Panc1 (cell line): ENCODE data around the gene NFATC3. TPM values are rescaled to one million over a fixed set of nuclear protein-coding genes. Genes with fewer than 3 reads are reported as not detected.

Experiments used
- ATAC-seq: fragments of 200-7000 bp; cut with Tn5 transposase; 2 replicates; pipeline ENCODE4 v1.9.1; 2020; ENCODE audit warnings: mild to moderate bottlenecking, moderate library complexity
- BruUV-seq: library from RNA; stranded (reverse); fragments of 400-500 nt; replicated peaks from 2 replicates; lab custom pipeline; 2021; lab: Mats Ljungman, UMichigan
- CTCF ChIA-PET: fragments of 300-600 bp; sonication (Branson Sonifier 250); formaldehyde crosslinking; loops from one replicate; lab custom pipeline; 2022; ENCODE audit warnings: antibody characterized with exemption; lab: Charles Lee
- POLR2A ChIA-PET: fragments of 300-600 bp; sonication (Branson Sonifier 250); formaldehyde crosslinking; loops from one replicate; lab custom pipeline; 2022; ENCODE audit warnings: antibody characterized with exemption; lab: Charles Lee
- DNase-seq: peaks from one replicate; pipeline ENCODE4 v3.0.0-alpha.2; 2010; ENCODE audit warnings: low read depth, low spot score
- H3K27ac ChIP-seq: 2 replicates; pipeline ENCODE4 v1.5.1; 2011; ENCODE audit warnings: mild to moderate bottlenecking, low read length, inconsistent platforms
- H3K27me3 ChIP-seq: fragments of 200-500 bp; sonication (Bioruptor generic); 2 replicates; pipeline ENCODE4 v1.6.0; 2014; ENCODE audit warnings: low read length, inconsistent platforms; ENCODE audit not compliant: control insufficient read depth, insufficient read depth
- H3K36me3 ChIP-seq: fragments of 200-500 bp; sonication (Bioruptor generic); 2 replicates; pipeline ENCODE4 v1.5.1; 2014; ENCODE audit warnings: inconsistent platforms, mild to moderate bottlenecking, low read length, moderate library complexity; ENCODE audit not compliant: control insufficient read depth, insufficient read depth
- H3K4me1 ChIP-seq: 2 replicates; pipeline ENCODE4 v1.5.1; 2011; ENCODE audit warnings: inconsistent platforms, mild to moderate bottlenecking, low read length, moderate library complexity; ENCODE audit not compliant: control insufficient read depth, insufficient read depth
- H3K4me3 ChIP-seq, 2 experiments: 2 replicates each; pipeline ENCODE4 v1.5.1; 2011 to 2012; ENCODE audit warnings: low read depth in 2 of 2, low read length in 2 of 2, mild to moderate bottlenecking in 2 of 2, inconsistent platforms in 1 of 2, moderate library complexity in 1 of 2
- H3K9me3 ChIP-seq: fragments of 200-500 bp; sonication (Bioruptor generic); 2 replicates; pipeline ENCODE4 v1.5.1; 2014; ENCODE audit warnings: low read depth, mild to moderate bottlenecking, inconsistent platforms, low read length, moderate library complexity; ENCODE audit not compliant: control insufficient read depth, insufficient read depth
- POLR2AphosphoS5 ChIP-seq: IDR thresholded peaks from 2 replicates; pipeline ENCODE4 v1.6.1; 2012; ENCODE audit warnings: mild to moderate bottlenecking, low read depth, low read length, moderate library complexity
- SIN3A ChIP-seq: IDR thresholded peaks from 2 replicates; pipeline ENCODE4 v1.6.1; 2012; ENCODE audit warnings: low read depth, mild to moderate bottlenecking, low read length, moderate library complexity, borderline replicate concordance; ENCODE audit not compliant: insufficient read depth
- TCF7L2 ChIP-seq: IDR thresholded peaks from 2 replicates; pipeline ENCODE4 v1.6.1; 2011; ENCODE audit warnings: mild to moderate bottlenecking, low read depth, low read length, inconsistent platforms
- in situ Hi-C: cut with HindIII; loops from 2 replicates; pipeline ENCODE4 v1.10.0; 2016; ENCODE audit warnings: low sequenced_read_pairs, low pct_unique_long_range_greater_than_20kb
- intact Hi-C: fragments of 100-400 bp; cut with micrococcal nuclease; formaldehyde crosslinking; loops from one replicate; pipeline ENCODE4 v1.10.0; 2022; ENCODE audit not compliant: unreplicated experiment
- total RNA-seq: library from RNA; stranded (reverse); gene quantifications from one replicate; pipeline ENCODE4 v1.2.1, GENCODE V29; 2021; ENCODE audit not compliant: unreplicated experiment
- TF ChIP-seq, protein P1 (sequence below): fragments of 450-650 bp; IDR thresholded peaks from 2 replicates; pipeline ENCODE4 v1.5.1; 2017; ENCODE audit warnings: mild to moderate bottlenecking
- TF ChIP-seq, protein P2 (sequence below), 2 experiments: IDR thresholded peaks; 2 replicates each; pipeline ENCODE4 v1.6.1; 2011 to 2012; ENCODE audit warnings: low read depth in 2 of 2, control low read depth in 1 of 2, low read length in 1 of 2, mild to moderate bottlenecking in 1 of 2, moderate library complexity in 1 of 2; ENCODE audit not compliant: insufficient read depth in 1 of 2

Gene NFATC3
- total RNA-seq, 1 experiment from 2014 or later = 24.8 TPM

DNA sequence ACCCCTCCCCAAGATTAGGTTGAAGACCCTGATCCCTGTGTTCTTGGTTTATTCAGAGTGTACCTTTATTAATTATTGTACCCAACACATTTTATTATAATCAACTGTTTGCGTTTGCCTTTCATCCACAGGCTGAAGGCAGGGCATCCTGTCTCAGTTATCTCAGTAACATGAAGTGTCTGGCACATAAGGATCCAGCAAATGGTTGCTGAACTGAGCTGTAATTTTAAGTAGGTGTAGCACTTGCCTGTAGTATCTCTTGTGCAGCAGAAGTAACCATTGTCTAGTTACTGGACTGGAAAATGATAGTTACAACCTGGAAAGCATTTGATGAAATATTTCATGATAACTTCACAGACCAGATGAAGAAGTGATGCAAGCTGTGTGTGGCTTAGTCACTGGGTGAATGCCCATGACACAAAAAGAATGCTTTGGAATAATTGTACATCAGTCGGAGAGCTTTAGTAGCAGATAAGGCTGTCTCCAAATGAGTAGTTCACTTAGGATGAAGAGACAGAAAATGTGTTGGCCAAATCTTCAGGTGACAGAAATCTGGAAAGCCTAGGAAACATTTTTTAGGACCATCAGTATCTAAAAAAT is 94.1 kb downstream of the NFATC3 start:
- Histone ChIP-seq H3K9me3 (no peaks in the 10 kb centered on the region), H3K27me3 (no peaks in the 10 kb centered on the region), H3K4me3 (no peak overlapping the region), H3K4me1 (no peaks in the 10 kb centered on the region), H3K27ac (no peak overlapping the region), H3K36me3 (no peaks in the 10 kb centered on the region)
- in situ Hi-C loops (no loop called here), intact Hi-C loops (no loop called here)
- BruUV-seq = no TSS peak
- TF ChIP-seq, protein P1, sequence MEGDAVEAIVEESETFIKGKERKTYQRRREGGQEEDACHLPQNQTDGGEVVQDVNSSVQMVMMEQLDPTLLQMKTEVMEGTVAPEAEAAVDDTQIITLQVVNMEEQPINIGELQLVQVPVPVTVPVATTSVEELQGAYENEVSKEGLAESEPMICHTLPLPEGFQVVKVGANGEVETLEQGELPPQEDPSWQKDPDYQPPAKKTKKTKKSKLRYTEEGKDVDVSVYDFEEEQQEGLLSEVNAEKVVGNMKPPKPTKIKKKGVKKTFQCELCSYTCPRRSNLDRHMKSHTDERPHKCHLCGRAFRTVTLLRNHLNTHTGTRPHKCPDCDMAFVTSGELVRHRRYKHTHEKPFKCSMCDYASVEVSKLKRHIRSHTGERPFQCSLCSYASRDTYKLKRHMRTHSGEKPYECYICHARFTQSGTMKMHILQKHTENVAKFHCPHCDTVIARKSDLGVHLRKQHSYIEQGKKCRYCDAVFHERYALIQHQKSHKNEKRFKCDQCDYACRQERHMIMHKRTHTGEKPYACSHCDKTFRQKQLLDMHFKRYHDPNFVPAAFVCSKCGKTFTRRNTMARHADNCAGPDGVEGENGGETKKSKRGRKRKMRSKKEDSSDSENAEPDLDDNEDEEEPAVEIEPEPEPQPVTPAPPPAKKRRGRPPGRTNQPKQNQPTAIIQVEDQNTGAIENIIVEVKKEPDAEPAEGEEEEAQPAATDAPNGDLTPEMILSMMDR = no peak
- no peak for TF ChIP-seq POLR2AphosphoS5
- TF ChIP-seq, protein P2, sequence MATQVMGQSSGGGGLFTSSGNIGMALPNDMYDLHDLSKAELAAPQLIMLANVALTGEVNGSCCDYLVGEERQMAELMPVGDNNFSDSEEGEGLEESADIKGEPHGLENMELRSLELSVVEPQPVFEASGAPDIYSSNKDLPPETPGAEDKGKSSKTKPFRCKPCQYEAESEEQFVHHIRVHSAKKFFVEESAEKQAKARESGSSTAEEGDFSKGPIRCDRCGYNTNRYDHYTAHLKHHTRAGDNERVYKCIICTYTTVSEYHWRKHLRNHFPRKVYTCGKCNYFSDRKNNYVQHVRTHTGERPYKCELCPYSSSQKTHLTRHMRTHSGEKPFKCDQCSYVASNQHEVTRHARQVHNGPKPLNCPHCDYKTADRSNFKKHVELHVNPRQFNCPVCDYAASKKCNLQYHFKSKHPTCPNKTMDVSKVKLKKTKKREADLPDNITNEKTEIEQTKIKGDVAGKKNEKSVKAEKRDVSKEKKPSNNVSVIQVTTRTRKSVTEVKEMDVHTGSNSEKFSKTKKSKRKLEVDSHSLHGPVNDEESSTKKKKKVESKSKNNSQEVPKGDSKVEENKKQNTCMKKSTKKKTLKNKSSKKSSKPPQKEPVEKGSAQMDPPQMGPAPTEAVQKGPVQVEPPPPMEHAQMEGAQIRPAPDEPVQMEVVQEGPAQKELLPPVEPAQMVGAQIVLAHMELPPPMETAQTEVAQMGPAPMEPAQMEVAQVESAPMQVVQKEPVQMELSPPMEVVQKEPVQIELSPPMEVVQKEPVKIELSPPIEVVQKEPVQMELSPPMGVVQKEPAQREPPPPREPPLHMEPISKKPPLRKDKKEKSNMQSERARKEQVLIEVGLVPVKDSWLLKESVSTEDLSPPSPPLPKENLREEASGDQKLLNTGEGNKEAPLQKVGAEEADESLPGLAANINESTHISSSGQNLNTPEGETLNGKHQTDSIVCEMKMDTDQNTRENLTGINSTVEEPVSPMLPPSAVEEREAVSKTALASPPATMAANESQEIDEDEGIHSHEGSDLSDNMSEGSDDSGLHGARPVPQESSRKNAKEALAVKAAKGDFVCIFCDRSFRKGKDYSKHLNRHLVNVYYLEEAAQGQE (IDR thresholded peaks at IDR 0.05; ENCODE audit: insufficient read depth in 1 of 2, low read depth in 2 of 2, low read length in 1 of 2) = no peak
- TF ChIP-seq TCF7L2 = no peak
- TF ChIP-seq SIN3A = no peak
- CTCF ChIA-PET = no interaction called here
- DNase-seq = no peak
- ATAC-seq = no peak
- POLR2A ChIA-PET = no interaction called here

DNA sequence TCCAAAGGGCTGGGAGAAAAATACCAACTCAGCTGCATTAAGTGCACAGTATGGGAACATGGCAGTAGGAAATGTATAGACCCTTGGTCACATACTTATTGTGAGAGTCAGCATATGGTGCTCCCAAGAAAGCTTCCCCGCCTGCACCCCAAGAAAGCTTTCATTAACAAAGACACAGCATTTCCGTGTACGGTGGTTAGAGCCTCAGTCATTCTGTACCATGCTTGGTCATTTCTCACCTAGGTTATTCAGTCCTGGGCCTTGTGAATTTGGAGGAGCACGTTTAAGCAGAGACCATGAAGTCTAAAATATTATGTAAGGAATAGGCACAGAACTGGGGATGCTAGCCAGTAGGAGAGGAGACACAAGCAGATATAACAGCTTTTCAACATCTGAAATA is 94.7 kb downstream of the NFATC3 start:
- ATAC-seq (no peak), DNase-seq (no peak)
- in situ Hi-C loops = no loop called here
- H3K36me3 ChIP-seq = no peaks in the 10 kb centered on the region
- ChIA-PET POLR2A (no interaction called here), CTCF (no interaction called here)
- no peaks in the 10 kb centered on the region for H3K4me1 ChIP-seq
- TF ChIP-seq, protein P1 = no peak
- no peak overlapping the region for H3K27ac ChIP-seq
- no peaks in the 10 kb centered on the region for H3K27me3 ChIP-seq
- BruUV-seq = no TSS peak
- H3K9me3 ChIP-seq = no peaks in the 10 kb centered on the region
- no peak overlapping the region for H3K4me3 ChIP-seq
- intact Hi-C loops = no loop called here
